ENCODE measurements around the gene DIP2C.
"Not testable (repeated sequence)": the region's sequence is repeated elsewhere in the genome, so short reads cannot be mapped to it uniquely, and the experiment has no call there.

Gene DIP2C

GRCh38 chr10:385571-386300 lies 303.7 kb downstream of the DIP2C start:
- DNase-seq = no peak

DNA sequence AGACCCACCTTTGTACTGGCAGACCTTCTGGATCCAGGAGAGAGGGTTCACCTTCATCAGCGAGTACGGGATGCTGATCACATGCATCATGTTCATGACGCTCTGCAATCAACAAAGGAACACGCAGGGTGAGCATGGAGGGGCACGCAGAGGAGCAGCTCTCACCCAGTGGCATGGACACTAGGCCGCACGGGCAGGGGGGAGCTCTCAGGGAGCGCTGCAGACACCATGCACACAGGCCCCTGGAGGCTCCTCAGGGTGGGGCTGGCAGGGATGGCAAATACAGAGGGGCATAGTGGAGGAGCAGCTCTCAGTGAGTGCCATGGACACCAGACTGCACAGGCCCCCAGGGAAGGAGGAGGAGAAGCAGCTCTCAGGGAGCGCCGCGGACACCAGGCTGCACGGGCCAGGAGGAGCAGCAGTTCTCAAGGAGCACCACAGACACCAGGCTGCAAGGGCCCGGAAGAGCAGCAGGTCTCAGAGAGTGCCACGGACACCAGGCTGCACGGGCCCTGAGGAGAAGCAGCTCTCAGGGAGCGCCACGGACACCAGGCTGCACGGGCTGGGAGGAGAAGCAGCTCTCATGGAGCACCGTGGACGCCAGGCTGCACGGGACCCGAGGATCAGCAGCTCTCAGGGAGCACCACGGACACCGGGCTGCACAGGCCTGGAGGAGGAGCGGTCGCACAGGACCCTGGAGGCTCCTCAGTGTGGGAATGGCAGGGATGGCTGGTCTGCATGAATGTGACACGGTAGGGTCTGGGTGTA lies 304.7 kb downstream of the DIP2C start:
- no peak for DNase-seq

DNA sequence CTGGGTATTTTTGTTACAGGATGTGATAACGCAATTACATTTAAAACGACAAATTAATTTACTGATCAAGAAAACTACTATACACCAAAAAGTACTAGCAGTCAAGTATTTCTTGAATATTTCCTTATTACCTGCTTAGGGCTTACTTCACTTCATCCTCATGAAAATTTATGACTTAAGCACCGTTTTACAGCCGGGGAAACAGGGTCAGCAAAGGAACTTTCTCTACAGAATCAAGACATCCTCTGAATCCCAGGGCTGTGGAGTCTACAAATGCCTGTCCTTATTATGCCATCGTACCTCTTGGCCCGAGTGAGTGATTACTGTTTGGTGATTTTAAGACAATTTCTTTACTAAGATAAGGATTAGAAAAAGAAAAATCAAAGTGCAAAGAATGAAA lies 305.9 kb downstream of the DIP2C start:
- no peak for DNase-seq

DNA sequence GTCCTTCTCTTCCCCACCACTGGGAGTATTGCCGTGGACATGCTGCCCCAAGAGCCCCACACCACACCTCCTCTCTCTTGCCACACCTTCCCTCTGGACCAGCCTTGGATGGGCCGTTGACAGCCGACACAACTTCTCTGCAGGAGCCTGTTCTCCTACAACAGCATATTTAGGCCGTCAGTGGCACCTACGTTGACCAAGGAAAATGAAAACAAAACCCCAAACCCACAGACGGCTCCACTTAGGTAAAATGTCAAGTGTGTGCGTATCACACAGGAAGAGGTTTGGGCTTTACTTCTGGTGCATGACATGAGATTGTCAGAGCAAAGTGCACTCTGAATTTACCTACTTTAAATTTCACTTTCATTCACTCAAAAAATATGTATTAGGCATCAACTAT lies 307.7 kb downstream of the DIP2C start:
- DNase-seq = no peak

DNA sequence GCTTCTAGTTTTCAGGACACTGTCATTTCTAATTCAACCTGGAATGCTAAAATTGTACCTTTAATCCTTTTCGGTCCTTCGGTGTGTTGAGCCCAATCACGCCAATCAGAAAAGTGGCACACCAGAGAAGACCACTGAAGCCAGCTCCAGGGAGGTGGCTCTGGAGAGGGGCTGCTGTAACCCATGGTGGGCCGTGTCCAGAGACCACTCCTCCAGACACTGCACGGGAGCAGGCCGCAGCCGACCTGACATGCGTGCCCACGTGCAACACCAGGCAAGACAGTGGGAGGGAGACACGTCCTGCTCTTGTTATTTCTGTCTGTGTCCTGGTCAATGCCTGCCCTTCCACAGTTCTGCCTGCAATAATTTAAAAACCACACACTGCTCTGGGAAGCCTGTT lies 308.1 kb downstream of the DIP2C start:
- no peak for DNase-seq

DNA sequence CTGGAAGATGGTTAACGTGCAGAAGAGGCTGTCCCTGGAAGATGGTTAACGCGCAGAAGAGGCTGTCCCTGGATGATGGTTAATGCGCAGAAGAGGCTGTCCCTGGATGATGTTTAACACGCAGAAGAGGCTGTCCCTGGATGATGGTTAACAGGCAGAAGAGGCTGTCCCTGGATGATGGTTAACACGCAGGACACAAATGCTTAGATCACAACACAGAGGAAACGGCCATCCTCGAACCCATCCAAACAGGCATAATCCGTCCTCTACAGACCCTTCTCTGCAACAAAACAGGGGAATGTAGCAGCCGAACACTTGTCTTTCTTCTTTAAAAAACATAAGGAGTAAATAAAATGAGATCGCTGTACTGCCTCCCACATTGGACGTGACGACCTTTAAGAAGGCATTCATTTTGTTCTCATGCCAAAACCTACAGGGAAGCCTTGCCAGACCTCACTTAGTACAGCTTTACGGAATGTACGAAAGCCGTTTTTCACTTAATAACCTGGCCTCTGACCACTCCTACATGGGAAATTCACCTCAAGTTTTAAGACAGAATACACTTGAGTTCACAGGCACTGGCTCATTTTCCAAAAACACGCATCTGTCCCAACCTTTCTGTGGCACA lies 309.0 kb downstream of the DIP2C start:
- DNase-seq = no peak

DNA sequence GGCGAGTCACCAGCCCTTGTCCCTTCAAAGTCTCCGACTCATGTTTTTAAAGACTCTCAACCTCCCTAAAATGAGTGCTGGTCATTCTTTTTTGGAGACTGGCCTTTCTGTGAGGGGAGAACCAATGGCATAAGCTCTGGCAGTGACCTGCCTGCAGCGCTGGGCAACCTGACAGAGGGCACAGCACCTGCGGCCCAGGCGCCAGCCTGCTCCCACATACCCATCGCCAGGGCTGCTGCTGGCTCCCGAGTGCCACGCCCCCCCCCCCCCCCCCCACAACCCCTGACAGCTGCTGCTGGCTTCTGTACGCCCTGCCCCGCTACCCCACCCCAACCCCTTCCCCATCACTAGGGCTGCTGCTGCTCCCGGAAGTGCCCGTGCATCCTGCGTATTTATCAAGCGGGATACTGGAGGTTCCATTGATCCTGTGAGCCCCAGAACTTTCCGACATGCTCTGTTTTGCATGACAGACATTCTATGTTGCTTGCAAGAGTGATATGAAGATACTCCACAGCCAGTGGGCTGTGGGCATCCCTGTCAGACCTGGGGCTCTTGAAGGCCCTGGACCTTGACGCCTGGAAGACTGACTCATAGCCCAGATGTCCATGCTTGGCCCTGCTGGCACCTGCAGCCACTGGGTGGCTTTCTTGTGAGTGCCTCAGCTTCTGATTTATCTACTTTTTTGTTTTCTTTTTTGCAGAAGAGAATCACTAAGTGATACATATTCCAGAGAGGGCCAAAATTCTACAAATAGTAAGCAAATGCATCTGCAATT lies 310.4 kb downstream of the DIP2C start:
- no peak for DNase-seq

- no peak for DNase-seq
Observed at GRCh38 chr10:378230-378929, 311.1 kb downstream of the DIP2C start.

DNA sequence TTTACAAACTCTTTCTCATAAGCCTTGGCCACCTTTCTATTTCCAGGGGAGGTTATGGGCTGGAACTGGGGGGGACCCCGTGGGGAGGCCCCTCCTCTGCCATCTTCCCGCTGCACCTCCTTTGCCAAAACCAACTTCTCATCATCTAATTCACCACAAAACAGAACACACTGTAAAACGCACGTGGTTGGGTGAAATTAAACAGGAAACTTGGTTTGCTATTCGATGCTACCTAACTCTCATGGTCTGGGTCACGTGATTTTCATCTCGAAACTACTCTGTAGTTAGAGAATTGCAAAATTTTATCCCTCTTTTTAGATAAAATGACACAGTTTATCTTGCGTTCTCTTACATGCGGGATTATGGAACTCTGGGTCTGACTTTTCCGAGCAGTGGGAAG lies 312.2 kb downstream of the DIP2C start:
- DNase-seq = no peak

DNA sequence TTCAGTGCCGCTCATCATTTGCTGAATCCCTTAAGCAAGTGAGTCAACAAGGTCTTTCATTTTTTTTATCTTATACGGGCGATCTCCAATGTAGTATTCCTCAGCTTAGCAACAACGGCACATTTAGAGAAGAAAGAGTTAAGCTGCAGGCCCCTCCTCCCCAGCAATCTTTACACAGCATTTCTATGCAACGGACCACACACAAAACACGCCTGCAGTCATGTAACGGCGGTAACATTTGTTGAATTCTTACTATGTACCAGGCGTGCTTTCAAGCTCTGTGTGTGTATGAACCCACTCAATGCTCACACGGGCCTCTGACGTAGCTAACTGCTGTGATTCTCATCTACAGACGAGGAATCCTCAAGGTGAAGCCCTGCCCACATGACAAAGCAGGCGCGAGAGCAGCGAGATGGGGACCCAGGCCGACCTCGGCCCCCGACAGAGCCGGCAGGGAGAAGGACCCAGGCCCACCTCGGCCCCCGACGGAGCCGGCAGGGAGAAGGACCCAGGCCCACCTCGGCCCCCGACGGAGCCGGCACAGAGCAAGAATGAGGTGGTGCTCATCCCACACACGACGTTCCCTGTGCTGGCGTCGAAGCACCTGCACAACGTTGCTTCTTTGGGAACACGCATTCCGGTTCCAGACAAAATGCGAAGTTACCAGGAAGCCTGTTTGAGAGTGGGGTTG lies 313.5 kb downstream of the DIP2C start:
- DNase-seq = no peak

- DNase-seq = no peak
Observed at GRCh38 chr10:374354-374753, 315.1 kb downstream of the DIP2C start.

- no peak for DNase-seq
Observed at GRCh38 chr10:373526-374309, 315.8 kb downstream of the DIP2C start.

DNA sequence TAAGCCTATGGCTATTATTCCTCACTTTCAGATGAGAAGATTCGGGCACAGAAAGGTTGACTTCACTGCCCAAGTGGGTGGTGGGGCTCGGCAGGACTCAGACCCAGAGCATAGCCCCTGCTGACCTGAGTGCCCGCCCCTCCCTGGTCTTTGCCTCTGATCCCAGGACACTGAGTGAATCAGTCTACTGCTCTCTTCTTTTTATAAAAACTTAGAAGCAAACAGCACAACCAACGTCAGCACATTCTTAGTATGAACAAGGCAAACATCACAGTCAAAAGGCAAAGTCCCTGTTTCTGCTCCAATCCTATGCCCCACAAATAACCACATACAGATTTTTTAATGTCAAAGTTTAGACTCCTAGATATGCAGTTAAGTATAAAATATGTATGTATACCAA lies 316.5 kb downstream of the DIP2C start:
- no peak for DNase-seq

- DNase-seq = no peak
Observed at GRCh38 chr10:372566-372965, 316.9 kb downstream of the DIP2C start.

DNA sequence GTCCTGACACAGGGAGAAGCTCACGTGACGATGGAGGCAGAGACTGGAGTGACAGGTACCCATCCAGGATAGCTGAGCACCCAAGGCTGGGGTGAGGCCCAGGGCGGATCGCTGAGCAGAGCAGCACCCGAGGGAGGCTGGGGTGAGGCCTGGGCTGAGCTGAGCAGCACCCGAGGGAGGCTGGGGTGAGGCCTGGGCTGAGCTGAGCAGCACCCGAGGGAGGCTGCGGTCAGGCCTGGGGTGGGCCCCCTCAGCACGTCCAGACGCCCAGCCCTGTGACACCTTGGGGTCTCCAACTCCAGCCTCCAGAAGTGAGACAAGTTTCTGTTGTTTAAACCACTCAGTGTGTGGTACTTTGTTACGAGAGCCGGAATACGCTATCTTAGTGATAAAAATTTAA lies 318.0 kb downstream of the DIP2C start:
- DNase-seq = no peak

- no peak for DNase-seq
Observed at GRCh38 chr10:370449-370825, 319.0 kb downstream of the DIP2C start.

DNA sequence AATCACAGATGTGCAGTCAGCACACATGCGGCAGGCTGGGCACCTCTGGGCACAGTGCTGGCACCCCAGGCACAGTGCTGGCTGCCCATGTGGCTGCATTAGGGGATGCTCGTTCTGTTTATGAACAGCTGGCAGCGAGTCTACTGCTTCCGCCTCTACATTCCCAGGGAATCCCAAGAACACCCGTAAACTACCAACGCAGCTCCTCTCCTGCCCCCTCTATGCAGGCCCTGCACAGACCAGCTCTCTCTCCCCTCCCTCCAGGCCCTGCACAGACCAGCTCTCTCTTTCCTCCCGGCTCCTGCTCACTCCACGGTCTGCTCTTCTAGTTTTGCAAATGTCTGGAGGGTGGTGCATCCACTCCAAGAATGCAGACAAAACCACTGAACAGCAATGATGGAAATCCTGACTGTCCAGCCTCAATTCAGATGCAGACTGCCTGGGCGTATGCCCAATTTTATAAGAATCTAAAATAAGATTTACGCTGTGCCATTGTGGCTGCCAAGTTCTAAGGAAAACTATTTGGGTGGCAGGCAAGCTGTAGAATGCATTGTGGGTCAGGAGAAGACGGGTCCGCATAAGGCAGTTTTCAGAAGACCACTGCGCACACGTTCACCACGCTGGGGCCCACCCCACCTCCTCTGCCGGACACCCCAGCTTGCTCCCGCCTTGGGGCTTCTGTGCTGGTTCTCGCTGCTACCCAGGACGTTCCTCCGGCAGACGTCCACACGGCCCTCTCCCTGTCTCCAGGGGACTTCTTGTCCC lies 319.6 kb downstream of the DIP2C start:
- DNase-seq = no peak

- no peak for DNase-seq
Observed at GRCh38 chr10:369221-369683, 320.2 kb downstream of the DIP2C start.

GRCh38 chr10:368579-369220 lies 320.8 kb downstream of the DIP2C start:
- no peak for DNase-seq

DNA sequence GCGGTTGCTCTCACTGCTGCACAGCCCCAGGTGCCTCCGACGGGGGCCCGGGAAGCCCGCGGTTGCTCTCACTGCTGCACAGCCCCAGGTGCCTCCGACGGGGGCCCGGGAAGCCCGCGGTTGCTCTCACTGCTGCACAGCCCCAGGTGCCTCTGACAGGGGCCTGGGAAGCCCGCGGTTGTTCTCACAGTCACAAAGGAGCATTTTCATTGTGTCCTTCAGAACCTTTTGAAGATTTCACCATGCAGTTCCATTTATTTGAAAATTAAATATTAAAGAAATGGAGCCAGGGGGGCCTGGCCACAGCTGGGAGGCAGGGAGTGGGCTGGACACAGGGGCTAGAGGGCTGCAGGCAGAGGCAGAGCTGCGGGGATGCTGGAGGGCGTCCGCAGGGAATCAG lies 321.4 kb downstream of the DIP2C start:
- DNase-seq = not testable (repeated sequence)

All from NCI-H1436 (cell line).